Inferior parietal cortex (tissue), 1 donor: Measurements from ENCODE around the gene MELK.
"Not testable (repeated sequence)": the region's sequence is repeated elsewhere in the genome, so short reads cannot be mapped to it uniquely, and the experiment has no call there.

Source experiments
- DNase-seq: peaks from one replicate; pipeline ENCODE4 v3.0.0-alpha.2; 2016; ENCODE audit errors: extremely low spot score

MELK gene

DNA sequence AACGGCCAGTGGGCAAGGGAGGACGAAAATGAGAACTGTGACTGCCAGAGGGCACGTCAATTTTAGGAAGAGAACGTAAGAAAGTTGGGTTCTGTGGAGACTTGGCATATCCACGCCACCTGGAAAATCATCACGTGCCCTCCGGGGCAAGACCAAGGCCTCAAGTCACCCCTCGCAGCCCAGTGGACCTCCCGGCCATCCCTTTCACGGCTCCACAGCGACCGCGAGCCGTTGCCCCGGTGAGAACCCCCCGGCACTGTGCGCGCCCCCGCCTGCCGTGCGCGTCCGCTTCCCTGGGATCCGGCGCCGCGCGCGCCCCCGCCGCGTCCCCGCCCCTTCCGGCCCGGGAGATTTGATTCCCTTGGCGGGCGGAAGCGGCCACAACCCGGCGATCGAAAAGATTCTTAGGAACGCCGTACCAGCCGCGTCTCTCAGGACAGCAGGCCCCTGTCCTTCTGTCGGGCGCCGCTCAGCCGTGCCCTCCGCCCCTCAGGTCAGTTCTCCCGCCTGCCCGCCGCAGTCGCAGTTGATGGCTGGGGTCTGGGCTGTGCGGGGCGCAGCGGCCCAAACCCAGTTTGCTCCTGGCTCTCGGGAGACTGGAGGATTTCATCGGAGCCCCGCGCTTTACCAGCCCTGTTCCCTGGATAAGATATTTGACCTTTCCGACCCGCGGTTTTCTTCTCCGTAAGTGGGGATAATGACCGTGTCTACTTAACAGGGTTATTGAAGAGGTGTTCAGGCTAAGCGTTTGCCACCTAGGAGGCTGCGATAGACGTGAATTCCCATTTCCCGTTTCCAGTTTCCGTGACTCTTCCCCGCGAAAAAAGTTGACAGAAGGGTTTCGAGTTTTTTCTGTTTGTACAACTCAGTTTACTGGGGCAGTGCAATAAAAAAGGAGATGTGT, at the start of gene MELK:
MELK (plus strand) TSS at position 381 of the 904 bp plus-strand sequence. CDS start 8,787 bp downstream, outside the sequence.
- DNase-seq, result peak; percentile 66

DNA sequence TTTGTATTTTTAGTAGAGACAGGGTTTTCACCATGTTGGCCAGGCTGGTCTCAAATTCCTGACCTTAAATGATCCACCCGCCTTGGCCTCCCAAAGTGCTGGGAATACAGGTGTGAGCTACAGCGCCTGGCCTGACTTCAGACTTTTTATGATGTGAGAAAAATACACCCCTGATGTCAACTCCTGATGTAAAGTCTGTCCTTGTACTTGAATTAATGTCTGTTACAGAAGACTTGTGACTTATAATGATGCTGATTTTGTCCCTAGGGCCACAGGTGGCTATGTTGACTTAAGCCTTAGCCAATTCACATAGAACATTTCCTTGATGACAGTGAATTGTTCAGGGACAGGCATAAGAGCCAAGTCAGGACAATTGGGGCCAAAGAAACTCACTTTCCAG, 42.5 kb upstream of the MELK start:
- DNase-seq, result no peak

DNA sequence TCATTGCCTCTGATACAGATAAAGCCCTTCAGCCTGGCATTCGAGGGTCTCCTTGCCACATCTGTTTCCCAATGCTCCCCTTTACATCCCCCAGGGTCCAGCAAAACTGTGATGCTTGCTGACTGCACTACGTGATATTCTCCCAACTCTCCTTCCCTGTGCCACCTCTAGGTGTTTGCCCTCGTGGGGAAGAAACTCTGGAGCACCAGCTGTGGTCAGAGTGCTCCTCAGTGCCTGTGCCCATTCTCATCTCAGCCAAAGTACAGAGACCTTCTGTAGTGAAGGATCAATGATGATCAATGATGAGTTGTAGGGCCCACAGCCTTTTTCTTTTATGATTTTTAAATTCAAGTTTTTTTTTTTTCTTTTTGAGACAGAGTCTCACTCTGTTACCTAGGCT, 40.3 kb upstream of the MELK start:
- no peak for DNase-seq

DNA sequence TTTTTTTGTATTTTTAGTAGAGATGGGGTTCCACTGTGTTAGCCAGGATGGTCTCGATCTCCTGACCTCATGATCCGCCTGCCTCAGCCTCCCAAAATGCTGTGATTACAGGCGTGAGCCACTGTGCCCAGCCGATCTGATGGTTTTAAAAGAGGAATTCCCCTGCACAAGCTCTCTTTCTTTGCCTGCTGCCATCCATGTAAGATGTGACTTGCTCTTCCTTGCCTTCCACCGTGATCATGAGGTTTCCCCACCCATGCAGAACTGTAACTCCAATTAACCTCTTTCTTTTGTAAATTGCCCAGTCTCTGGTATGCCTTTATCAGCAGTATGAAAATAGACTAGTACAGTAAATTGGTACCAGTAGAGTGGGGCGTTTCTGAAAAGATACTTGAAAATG, 39.0 kb upstream of the MELK start:
- DNase-seq, result not testable (repeated sequence)

DNA sequence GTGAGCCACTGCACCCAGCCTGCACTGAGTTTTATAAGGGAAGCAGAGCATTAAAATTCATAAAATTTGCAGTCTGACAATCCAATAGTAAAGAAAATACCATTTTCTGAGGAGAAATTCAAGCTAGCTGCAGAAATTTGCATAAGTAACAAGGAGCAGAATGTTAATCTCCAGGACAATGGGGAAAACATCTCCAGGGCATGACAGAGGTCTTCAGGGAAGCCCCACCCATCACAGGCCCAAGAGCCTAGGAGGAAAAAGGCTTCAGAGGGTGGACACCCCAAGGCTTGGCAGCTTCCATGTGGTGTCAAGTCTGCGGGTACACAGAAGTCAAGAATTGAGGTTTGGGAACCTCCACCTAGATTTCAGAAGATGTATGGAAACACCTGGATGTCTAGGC, 37.6 kb upstream of the MELK start:
- no peak for DNase-seq

DNA sequence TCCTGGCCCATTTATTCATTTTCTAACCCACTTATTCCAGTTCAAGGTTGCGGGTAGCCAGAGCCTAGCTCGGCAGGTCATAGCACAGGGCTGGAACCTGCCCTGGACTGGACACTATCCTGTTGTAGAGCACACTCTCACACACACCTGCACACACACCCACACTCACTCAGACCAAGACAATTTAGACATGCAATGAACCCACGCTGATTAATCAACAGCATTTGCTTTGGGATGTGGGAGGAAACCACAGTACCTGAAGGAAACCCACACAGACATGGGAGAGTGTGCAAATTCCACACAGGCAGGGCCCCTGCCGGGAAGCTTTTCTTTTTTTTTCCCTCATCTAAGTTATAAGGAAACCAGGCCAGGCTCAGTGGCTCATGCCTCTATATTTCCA, 34.8 kb upstream of the MELK start:
- DNase-seq, result no peak

DNA sequence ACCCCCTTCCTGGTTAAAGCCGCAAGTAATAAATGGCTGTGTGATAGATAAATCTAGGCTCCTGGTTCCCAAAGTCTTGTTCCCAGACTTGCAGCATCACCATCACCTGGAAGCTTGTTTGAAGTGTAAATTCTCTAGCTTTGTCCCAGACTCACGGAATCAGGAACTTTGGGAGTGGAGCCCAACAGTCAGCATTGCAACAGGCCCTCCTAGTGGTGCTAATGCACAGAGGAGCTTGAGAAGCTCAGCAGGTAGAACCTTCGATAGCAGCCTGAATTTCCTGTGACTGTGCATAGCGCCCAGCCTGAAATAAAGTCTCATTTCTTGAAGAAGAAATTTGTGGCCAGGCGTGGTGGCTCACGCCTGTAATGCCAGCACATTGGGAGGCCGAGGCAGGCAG, 30.3 kb upstream of the MELK start:
- no peak for DNase-seq

DNA sequence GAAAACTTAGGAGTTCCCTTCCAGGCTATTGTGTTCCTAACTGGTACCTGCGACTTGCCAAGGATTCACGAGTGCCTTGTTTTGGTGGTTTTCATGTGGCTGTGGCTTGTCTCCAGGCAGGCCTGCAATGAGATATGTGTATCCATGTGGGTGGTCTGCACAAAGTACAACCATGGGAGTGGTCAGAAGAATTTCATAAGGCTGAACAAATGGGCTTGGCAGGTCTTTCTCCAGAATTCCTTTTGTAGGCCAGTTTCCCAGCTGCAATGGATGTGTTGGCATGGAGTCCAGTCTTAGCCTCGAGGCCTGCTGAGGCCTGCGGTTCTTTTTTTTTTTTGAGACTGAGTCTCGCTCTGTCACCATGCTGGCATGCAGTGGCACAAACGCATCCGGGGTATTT, 28.8 kb upstream of the MELK start:
- DNase-seq, result no peak

DNA sequence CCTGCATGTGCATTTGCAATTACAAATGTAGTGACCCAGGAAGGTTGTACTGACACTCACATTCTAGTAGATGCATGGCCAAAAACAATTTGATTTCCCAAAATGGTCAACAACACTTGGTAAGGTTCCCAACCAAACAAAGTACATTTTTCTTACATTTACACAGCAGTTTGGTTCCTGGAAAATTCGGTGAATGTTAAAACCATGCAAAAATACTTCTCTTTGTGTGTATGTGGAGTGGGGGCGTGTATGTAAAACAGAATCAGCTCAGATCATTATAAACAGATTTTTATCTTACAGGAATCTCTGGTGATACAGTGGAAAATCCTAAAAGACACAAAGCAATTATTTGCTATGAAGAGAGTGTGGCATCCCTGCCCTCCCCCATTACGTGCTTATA, 25.1 kb upstream of the MELK start:
- DNase-seq, result no peak

DNA sequence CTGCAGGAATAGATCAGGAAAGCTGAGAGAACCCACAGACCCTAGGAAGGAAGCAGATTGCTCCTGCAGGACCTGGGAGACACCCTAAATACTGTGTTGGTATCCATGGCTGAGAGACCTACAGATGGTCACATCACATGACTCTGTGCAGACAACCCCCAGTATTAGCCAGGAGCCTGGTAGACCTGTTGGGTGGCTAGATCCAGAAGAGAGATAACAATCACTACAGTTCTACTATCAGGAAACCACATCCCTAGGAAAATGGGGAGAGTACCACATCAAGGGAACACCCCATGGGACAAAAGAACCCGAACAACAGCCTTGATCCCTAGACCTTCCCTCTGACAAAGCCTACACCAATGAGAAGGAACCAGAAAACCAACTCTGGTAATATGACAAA, 24.2 kb upstream of the MELK start:
- DNase-seq, result no peak

DNA sequence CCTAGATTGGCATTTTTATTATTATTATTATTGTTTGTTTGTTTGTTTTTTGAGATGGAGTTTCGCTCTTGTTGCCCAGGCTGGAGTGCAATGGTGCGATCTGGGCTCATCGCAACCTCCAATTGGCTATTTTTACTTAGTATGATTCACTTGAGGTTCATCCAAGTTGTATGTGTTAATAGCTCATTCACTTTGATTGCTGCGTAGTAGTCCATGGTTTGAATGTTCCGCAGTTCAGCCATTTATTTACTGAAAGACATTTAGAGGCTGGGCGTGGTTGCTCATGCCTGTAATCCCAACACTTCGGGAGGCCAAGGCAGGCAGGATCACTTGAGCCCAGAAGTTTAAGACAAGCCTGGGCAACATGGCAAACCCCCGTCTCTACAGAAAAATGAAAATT, 22.6 kb upstream of the MELK start:
- no peak for DNase-seq

DNA sequence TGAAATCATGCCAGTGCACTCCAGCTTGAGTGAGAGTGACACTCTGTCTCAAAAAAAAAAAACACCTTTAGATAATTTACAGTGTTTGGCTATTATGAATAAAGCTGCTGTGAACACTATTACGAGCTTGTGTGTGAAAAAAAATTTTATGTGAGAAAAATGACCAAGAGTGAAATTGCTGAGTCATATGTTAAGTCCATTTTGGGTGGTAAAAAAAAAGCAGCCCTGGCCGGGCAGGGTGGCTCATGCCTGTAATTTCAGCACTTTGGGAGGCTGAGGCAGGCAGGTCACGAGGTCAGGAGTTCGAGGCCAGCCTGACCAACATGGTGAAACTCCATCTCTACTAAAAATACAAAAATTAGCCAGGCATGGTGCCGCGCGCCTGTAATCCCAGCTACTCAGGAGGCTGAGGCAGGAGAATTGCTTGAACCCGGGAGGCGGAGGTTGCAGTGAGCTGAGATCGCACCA, 22.0 kb upstream of the MELK start:
- not testable (repeated sequence) for DNase-seq

DNA sequence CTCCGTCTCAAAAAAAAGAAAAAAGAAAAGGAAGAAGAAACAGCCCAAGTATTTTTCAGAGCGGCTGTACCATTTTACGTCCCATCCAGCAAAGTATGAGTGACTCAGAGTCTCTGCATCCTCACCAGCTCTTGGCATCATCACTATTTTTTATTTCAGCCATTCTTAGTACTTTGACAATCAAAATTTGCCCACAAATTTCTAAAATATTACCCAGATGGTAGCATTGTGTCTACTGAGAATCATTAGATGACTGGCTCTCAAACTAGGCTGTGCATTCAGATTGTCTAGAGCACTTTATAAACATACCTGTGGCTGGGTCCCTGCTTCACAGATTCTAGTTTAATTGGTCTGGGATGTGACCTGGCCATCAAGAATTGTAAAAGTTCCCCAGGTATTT, 21.6 kb upstream of the MELK start:
- no peak for DNase-seq

DNA sequence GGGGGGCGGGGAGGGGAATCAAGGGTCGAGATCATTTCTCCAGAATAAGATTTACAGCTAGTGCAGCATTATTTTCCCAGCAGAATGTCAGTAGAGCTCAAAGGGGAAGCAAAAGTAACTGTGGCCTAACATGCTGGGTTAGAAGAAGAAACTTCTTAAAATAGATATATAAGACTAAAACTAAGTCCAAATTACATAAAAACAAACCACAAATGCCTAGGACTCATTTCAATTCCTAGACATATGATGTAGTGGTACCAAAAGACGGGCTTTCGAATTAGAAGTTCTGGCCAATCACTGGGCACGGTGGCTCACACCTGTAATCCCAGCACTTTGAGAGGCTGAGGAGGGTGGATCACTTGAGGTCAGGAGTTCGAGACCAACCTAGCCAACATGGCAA, 20.8 kb upstream of the MELK start:
- DNase-seq, result no peak

DNA sequence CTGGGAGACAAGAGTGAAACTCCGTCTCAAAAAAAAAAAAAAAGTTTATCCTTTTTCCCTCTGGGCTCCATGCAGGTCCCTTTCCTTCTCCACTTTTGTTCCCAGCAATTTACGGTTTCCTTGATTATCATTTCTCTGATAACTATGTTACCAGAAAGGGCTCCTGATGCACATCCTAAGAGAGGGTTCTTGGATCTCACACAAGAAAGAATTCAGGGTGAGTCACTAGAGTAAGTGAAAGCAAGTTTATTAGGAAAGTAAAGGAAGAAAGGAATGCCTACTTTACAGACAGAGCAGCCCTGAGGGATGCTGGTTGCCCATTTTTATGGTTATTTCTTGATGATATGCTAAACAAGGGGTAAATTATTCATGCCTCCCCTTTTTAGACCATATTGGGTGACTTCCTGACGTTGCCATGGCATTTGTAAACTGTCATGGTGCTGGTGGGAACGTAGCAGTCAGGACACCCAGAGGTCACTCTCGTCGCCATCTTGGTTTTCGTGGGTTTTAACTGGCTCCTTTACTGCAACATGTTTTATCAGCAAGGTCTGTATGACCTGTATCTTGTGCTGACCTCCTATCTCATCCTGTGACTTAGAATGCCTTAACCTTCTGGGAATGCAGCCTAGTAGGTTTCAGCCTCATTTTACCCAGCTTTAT, 13.5 kb upstream of the MELK start:
- no peak for DNase-seq

DNA sequence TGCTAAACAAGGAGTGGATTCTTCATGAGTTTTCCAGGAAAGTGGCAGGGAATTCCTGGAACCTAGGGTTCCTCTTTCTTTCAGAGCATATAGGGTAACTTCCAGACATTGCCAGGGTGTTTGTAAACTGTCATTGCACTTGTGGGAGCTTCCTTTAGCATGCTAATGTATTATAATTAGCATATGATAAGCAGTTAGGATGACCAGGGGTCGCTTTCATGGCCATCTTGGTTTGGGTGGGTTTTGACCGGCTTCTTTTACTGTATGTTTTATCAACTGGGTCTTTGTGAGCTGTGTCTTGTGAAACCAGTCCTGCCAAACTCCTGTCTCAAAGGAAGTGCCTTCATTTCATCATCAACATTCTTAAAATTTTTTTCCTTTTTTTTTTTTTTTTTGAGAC, 11.9 kb upstream of the MELK start:
- no peak for DNase-seq

DNA sequence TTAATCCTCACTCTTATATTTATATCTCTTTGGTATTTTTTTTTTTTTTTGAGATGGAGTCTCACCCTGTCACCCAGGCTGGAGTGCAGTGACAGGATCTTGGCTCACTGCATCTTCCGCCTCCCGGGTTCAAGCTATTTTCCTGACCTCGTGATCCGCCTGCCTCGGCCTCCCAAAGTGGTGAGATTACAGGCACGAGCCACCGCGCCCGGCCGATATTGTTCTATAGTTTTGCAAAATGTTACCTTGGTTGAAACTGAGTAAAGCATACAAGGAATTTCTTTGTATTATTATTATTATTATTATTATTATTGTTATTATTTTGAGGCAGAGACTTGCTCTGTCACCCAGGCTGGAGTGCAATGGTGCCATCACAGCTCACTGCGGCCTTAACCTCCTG, 9.9 kb upstream of the MELK start:
- DNase-seq, result not testable (repeated sequence)

DNA sequence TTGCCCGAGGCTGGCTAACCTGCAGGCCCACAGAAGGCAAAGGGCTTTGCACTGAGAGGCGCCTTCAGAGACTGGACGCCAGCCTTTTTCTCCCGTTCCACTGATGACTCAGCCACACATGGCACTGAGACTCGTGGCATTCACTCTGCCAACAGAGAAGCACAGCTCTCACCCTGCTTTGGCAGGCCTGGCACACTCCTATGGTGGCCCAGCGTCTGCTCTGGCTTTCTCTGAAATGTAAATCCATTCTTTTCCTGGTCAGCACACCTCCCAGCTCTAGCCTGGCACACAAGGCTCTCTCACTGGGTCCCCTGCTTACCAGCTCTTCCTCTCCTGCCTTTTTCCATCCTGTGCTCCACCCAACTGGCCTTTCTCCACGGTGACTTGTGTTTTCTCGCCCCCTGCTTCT, 5.9 kb upstream of the MELK start:
- DNase-seq, result peak; percentile 82

DNA sequence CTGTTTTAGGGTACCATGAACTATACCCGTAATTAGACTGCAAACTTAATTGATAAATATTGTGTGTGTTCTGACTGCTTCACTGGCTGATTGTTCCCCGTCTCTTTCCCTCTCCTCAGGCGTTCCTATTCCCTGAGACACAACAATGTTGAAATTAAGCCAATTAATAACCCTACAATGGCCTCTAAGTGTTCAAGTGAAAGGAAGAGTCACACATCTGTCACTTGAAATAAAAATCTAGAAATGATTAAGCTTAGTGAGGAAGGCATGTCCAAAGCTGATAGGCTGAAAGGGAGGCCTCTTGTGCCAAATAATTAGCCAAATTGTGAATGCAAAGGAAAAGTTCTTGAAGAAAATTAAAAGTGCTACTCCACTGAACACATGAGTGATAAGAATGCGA, 4.0 kb upstream of the MELK start:
- not testable (repeated sequence) for DNase-seq

DNA sequence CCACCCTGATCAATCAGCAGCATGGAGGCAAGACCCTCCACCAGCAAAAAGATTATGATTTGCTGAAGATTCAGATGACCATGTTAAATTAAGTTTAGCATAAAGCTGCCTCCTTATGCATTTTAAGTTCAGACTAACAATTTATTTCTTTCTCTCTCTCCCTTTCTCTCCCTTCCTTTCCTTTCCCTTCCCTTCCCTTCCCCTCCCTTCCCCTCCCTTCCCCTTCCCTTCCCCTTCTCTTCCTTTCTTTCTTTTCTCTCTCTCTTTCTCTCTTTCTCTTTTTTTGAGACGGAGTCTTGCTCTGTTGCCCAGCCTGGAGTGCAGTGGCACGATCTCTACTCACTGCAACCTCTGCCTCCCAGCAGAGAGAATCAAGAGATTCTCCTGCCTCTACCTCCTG, 1.4 kb upstream of the MELK start:
- no peak for DNase-seq

DNA sequence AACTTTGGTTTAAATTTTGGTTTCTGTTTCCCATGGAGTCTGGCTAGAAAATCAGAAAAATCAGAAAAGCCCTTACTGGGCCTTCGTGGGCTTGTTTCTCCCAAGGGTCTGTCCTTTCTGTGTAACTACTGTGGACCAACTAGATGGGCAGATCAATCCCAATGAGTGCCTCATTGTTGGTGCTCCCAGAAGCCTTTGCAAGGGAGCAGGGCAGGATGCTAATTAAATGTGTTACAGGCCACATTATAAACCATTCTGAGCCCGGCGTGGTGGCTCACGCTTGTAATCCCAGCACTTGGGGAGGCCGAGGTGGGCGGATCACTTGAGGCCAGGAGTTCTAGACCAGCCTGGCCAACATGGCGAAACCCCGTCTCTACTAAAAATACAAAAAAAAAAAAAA, 1.4 kb downstream of the MELK start:
- not testable (repeated sequence) for DNase-seq

DNA sequence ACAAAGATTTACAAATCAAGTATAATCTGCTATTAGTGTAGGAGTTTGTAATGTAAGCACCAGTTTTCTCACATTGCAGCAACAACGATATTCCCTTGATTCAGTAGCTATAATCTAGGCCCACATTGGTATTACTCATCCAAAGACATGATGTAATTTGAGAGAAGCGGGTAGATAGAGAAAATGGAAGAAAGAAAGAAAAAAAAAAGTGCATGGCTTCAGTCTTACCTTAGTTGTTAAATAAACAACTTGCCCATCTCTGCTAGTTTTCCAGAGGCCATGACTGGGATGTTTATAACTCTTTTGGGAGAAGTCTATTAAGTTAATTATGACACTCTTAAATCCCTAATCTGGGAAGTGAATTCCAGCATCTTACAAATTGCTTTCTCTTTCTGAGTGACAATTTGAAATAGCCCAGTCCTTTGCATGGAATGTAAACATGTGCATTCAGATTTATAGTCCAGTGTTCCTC, 2.8 kb downstream of the MELK start:
- DNase-seq, result no peak

DNA sequence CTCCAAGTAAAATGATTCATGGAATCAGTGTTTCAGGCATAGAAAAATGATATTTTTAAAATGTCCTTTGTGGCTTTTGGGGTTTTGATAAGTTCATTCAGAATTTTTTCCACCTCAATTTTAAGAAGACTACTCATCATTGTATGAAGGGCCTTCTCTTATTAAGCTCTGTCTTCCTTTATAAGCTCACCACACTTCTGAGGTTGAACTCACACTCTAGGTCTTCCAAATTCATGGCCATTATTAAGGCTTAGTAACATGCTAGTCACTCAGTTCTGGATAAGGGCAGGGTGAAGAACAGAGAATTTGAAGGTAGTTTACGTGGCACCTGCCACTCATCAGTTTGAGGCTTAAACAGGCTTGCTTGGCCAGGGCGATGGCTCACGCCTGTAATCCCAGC, 4.2 kb downstream of the MELK start:
- no peak for DNase-seq
